Endothelial cell of hepatic sinusoid (primary cell): ENCODE results near the gene SNN.

Experiments used
- in situ Hi-C: cut with HindIII; loops from 2 replicates; pipeline ENCODE4 v1.10.0; 2017; ENCODE audit warnings: low sequenced_read_pairs

SNN gene

GRCh38 chr16:11677959-11678881 is 10.0 kb downstream of the SNN start:
- in situ Hi-C loops = loop anchor here (25.0 kb wide), 1 partner anchor 266 kb away; no protein-coding TSS in a partner anchor

- in situ Hi-C loops = loop anchor here (25.0 kb wide), 1 partner anchor 267 kb away; no protein-coding TSS in a partner anchor
Measured at GRCh38 chr16:11679250-11679649, 11.0 kb downstream of the SNN start.

GRCh38 chr16:11679941-11680911 is 12.0 kb downstream of the SNN start:
- in situ Hi-C loops = loop anchor here (25.0 kb wide), 1 partner anchor 268 kb away; no protein-coding TSS in a partner anchor

- in situ Hi-C loops = loop anchor here (25.0 kb wide), 1 partner anchor 269 kb away; no protein-coding TSS in a partner anchor
Measured at GRCh38 chr16:11681556-11681955, 13.3 kb downstream of the SNN start.

GRCh38 chr16:11681976-11682654 is 13.9 kb downstream of the SNN start:
- in situ Hi-C loops = loop anchor here (25.0 kb wide), 1 partner anchor 270 kb away; no protein-coding TSS in a partner anchor

GRCh38 chr16:11682655-11683096 is 14.4 kb downstream of the SNN start:
- in situ Hi-C loops = loop anchor here (25.0 kb wide), 1 partner anchor 270 kb away; no protein-coding TSS in a partner anchor

GRCh38 chr16:11683145-11683544 is 14.9 kb downstream of the SNN start:
- in situ Hi-C loops = loop anchor here (25.0 kb wide), 1 partner anchor 271 kb away; no protein-coding TSS in a partner anchor

GRCh38 chr16:11684231-11685025 is 16.2 kb downstream of the SNN start:
- in situ Hi-C loops = loop anchor here (25.0 kb wide), 1 partner anchor 272 kb away; no protein-coding TSS in a partner anchor

GRCh38 chr16:11685844-11686618 is 17.8 kb downstream of the SNN start:
- in situ Hi-C loops = loop anchor here (25.0 kb wide), 1 partner anchor 274 kb away; no protein-coding TSS in a partner anchor

GRCh38 chr16:11686713-11687380 is 18.6 kb downstream of the SNN start:
- in situ Hi-C loops = loop anchor here (25.0 kb wide), 1 partner anchor 275 kb away; no protein-coding TSS in a partner anchor

- in situ Hi-C loops = loop anchor here (25.0 kb wide), 1 partner anchor 276 kb away; no protein-coding TSS in a partner anchor
Measured at GRCh38 chr16:11687601-11688519, 19.6 kb downstream of the SNN start.

- in situ Hi-C loops = loop anchor here (25.0 kb wide), 1 partner anchor 276 kb away; no protein-coding TSS in a partner anchor
Measured at GRCh38 chr16:11688520-11688886, 20.2 kb downstream of the SNN start.

GRCh38 chr16:11689031-11689840 is 21.0 kb downstream of the SNN start:
- in situ Hi-C loops = loop anchor here (25.0 kb wide), 1 partner anchor 277 kb away; no protein-coding TSS in a partner anchor

GRCh38 chr16:11691235-11691634 is 23.0 kb downstream of the SNN start:
- in situ Hi-C loops = loop anchor here (25.0 kb wide), 1 partner anchor 279 kb away; no protein-coding TSS in a partner anchor

GRCh38 chr16:11691771-11692170 is 23.5 kb downstream of the SNN start:
- in situ Hi-C loops = loop anchor here (25.0 kb wide), 1 partner anchor 279 kb away; no protein-coding TSS in a partner anchor

GRCh38 chr16:11692171-11692570 is 23.9 kb downstream of the SNN start:
- in situ Hi-C loops = loop anchor here (25.0 kb wide), 1 partner anchor 280 kb away; no protein-coding TSS in a partner anchor
